Calu3 (cell line): ENCODE measurements around the gene ADGRG6. TPM values are rescaled to one million over a fixed set of nuclear protein-coding genes. Genes with fewer than 3 reads are reported as not detected.

ENCODE experiments used
- BruUV-seq: library from RNA; stranded (reverse); fragments of 400-500 nt; replicated peaks from 2 replicates; lab custom pipeline; 2021; lab: Mats Ljungman, UMichigan
- CTCF ChIA-PET: fragments of 300-600 bp; sonication (Branson Sonifier 250); formaldehyde crosslinking; loops from one replicate; lab custom pipeline; 2022; ENCODE audit warnings: antibody characterized with exemption; lab: Charles Lee
- DNase-seq: peaks from one replicate; pipeline ENCODE4 v3.0.0; 2022
- H3K27ac Mint-ChIP-seq: one replicate; pipeline ENCODE4 v1.8.0; 2022; ENCODE audit warnings: mixed read lengths; ENCODE audit not compliant: unreplicated experiment
- H3K27me3 Mint-ChIP-seq: one replicate; pipeline ENCODE4 v1.8.0; 2022; ENCODE audit warnings: mixed read lengths; ENCODE audit not compliant: unreplicated experiment
- H3K36me3 Mint-ChIP-seq: one replicate; pipeline ENCODE4 v1.8.0; 2022; ENCODE audit warnings: mild to moderate bottlenecking, moderate library complexity, mixed read lengths; ENCODE audit not compliant: insufficient read depth, unreplicated experiment
- H3K4me1 Mint-ChIP-seq: one replicate; pipeline ENCODE4 v1.8.0; 2022; ENCODE audit warnings: mild to moderate bottlenecking, low read depth, mixed read lengths; ENCODE audit not compliant: unreplicated experiment
- H3K4me3 Mint-ChIP-seq: one replicate; pipeline ENCODE4 v1.8.0; 2022; ENCODE audit warnings: mild to moderate bottlenecking, low read depth, moderate library complexity, mixed read lengths; ENCODE audit not compliant: unreplicated experiment
- H3K9me3 Mint-ChIP-seq: one replicate; pipeline ENCODE4 v1.8.0; 2022; ENCODE audit warnings: low read depth, mixed read lengths; ENCODE audit not compliant: unreplicated experiment
- CTCF ChIP-seq: fragments of 200-600 bp; IDR thresholded peaks from one replicate; pipeline ENCODE4 v1.8.0; 2022; ENCODE audit warnings: antibody characterized with exemption; ENCODE audit not compliant: unreplicated experiment
- intact Hi-C: fragments of 100-400 bp; cut with micrococcal nuclease; formaldehyde crosslinking; loops from one replicate; pipeline ENCODE4 v1.10.0; 2022; ENCODE audit not compliant: unreplicated experiment
- total RNA-seq: library from RNA; stranded (reverse); gene quantifications from 2 replicates; pipeline ENCODE4 v1.2.3, GENCODE V29; 2022

Gene ADGRG6
- total RNA-seq, 1 experiment from 2014 or later, result 109 TPM

DNA sequence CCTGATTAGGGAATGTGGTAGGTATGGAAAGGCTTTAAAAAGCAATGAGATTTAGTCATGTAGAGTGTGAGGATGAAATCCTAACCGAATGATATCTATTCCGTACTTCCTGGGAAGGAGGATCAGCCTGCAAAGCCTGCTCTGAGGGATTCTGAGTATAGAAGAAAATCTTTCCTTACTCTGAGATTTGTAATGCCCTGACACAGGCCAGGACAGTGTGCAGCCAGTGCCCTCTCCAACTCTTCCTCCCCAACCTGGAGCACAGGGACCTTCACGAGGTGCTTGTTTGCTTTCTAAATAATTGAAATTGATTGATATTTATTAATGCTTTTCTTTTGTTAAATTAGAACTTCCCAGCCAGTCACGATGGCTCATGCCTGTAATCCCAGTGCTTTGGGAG is 131.6 kb downstream of the ADGRG6 start:
- Mint-ChIP-seq H3K9me3 (no peaks in the 10 kb centered on the region), H3K27me3 (no peaks in the 10 kb centered on the region), H3K4me1 (no peaks in the 10 kb centered on the region), H3K4me3 (no peak overlapping the region), H3K36me3 (peaks cover 4% of the 10 kb centered on the region), H3K27ac (no peak overlapping the region)
- TF ChIP-seq CTCF, result no peak
- intact Hi-C loops, result no loop called here
- no TSS peak for BruUV-seq
- no peak for DNase-seq
- CTCF ChIA-PET, result no interaction called here

- intact Hi-C loops, result no loop called here
- CTCF ChIA-PET, result no interaction called here
- DNase-seq, result no peak
- TF ChIP-seq CTCF, result no peak
- H3K36me3 Mint-ChIP-seq, result peaks cover 4% of the 10 kb centered on the region
- BruUV-seq, result no TSS peak
- H3K4me1 Mint-ChIP-seq, result no peaks in the 10 kb centered on the region
- no peak overlapping the region for H3K4me3 Mint-ChIP-seq
- H3K27me3 Mint-ChIP-seq, result no peaks in the 10 kb centered on the region
- no peaks in the 10 kb centered on the region for H3K9me3 Mint-ChIP-seq
- no peak overlapping the region for H3K27ac Mint-ChIP-seq
These were observed 137.1 kb downstream of the ADGRG6 start for GRCh38 chr6:142438898-142439297.

DNA sequence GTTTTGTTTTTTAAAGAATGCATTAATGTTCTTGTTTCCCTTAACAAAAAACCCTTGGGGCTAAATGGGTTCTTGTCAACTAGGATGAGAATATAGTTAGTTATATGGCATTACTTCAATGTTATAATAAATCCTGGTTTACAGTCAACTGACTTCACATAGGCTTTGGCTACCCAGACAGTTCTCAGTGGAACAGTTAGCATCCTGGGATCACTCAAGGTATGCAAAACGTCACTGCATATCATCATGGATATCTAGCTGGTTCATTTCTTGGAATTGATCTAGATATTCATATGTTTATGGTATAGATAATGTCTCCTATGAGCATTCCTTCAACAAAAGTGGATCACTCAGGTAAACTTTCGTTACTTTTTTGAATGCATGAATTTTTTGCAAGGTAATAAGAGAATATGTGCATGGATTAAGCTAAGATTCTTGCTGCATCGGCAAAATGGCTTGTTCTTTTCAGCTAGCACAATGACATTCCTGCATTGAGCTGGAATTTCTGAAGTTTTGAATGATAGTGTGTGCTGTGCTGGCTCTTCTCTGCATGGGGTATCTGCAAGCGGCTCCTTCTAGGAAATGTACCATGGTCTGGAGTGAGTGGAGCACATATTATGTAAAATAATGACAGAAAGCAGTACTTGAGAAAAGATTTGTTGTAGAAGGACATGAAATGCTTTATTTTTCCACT is 138.9 kb downstream of the ADGRG6 start:
- intact Hi-C loops, result no loop called here
- H3K4me3 Mint-ChIP-seq, result no peak overlapping the region
- H3K36me3 Mint-ChIP-seq, result peaks cover 4% of the 10 kb centered on the region
- no TSS peak for BruUV-seq
- no peaks in the 10 kb centered on the region for H3K4me1 Mint-ChIP-seq
- no peaks in the 10 kb centered on the region for H3K27me3 Mint-ChIP-seq
- no peaks in the 10 kb centered on the region for H3K9me3 Mint-ChIP-seq
- no peak for DNase-seq
- CTCF ChIA-PET, result no interaction called here
- no peak for TF ChIP-seq CTCF
- no peak overlapping the region for H3K27ac Mint-ChIP-seq

- Mint-ChIP-seq H3K27me3 (no peaks in the 10 kb centered on the region), H3K9me3 (no peaks in the 10 kb centered on the region), H3K4me3 (no peak overlapping the region), H3K36me3 (peaks cover 4% of the 10 kb centered on the region), H3K4me1 (no peaks in the 10 kb centered on the region), H3K27ac (no peak overlapping the region)
- CTCF ChIA-PET, result no interaction called here
- intact Hi-C loops, result no loop called here
- no TSS peak for BruUV-seq
- TF ChIP-seq CTCF, result no peak
- no peak for DNase-seq
These were observed 139.9 kb downstream of the ADGRG6 start for GRCh38 chr6:142441716-142442115.
